Measurements from ENCODE around the gene FGF11.
A peak's percentile ranks its signal among the peaks of the same experiment; 100 is the strongest.
"Not testable (repeated sequence)": the region's sequence is repeated elsewhere in the genome, so short reads cannot be mapped to it uniquely, and the experiment has no call there.

FGF11 gene

DNA sequence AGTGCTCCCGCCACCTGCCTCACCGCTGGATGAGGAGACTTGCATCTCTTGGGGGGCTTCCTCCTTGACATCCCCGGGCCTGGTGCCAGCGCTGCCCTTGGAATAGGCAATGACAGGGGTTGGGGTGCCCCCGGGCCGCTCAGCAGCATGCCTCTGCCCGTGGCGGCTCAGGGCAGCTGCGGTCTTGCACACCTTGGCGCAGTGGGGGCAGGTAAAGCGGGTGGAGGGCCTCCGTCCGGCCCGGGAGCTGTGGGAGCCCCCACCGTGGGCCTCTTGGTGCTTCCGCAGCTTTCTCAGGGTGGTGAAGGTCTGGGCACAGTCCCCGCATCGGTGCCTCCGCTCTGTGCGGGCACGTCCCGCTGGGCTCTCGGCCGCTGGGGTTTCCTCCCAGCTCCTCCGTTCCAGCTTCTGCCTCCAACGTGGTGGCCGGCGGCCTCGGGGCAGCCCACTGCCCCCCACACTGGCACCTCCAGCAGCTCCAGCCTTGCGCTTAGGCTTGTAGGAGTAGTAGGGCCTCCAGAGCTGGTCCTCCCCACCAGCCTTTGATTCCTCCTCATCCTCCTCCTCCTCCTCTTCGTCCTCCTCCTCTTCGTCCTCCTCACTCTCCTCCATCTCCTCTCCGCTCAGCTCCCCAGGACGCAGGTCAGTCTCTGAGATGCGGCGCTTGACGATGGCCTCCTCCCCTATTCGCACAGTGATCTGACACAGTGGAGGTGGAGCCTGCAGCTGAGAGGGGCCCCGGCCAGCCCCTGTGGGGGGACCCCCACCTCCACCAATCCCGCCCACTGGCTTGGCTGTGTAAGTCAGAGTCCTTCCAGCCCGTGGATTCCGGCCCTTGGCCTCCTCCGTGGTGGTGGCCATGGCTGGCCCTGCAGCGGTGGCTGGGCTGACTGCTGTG, 23.4 kb downstream of the FGF11 start:
- no peak for DNase-seq

GRCh38 chr17:7463372-7463846, 24.1 kb downstream of the FGF11 start:
- DNase-seq = no peak

DNA sequence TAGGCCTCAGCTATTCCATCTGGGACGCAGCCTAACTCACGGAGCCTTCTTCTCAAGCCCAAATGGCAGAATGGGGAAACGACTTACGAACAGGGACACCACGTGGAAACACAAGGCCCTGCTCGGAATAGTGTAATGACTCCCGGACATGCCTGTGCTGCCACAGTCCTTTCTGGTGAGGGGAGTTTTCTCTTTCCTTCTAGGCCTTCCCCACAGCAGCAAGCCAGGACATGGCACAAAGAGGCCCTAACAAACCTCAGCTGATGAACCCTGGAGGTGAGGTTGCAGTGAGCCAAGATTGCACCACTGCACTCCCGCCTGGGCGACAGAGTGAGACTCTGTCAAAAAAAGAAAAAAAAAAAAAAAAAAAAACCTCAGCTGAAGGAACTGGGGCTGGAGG, 24.8 kb downstream of the FGF11 start:
- no peak for DNase-seq

- no peak for DNase-seq
Observed at GRCh38 chr17:7465597-7466275, 26.4 kb downstream of the FGF11 start.

DNA sequence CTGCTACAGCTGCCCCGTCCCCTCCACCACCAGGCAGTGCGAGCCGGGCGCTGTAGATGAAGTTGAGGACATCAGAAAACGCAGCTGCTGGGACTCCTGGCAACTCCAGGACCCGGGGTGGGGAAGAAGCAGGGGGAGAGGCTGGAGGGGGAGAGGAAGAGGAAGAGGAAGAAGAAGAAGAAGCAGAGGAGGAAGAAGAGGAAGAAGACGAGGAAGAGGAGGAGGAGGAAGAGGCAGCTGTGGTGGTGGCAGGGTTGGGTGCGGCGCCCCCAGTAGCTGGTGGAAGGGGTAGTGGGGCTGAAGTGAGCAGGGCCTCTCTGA, 27.0 kb downstream of the FGF11 start:
- no peak for DNase-seq

GRCh38 chr17:7466639-7467341, 27.5 kb downstream of the FGF11 start:
- DNase-seq = no peak

- no peak for DNase-seq
Observed at GRCh38 chr17:7467498-7467897, 28.2 kb downstream of the FGF11 start.

DNA sequence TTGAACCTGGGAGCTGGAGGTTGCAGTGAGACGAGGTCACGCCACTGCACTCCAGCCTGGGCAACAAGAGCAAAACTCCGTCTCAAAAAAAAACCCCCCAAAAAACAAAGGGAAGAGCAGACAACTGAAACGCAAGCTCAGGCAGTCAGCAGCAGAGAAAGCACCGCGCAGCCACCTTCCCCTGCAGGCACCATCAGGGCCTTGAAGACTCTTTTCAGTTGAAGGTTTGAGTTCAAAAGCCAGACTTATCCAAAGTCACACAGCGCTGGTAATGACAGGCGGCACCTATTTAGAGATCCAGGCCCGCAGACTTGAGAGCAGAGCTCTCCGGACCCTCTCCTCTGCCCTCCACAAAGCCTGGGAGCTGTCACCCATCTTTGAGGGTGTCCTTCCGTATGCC, 29.0 kb downstream of the FGF11 start:
- DNase-seq = no peak

- no peak for DNase-seq
Observed at GRCh38 chr17:7468804-7469389, 29.6 kb downstream of the FGF11 start.

DNA sequence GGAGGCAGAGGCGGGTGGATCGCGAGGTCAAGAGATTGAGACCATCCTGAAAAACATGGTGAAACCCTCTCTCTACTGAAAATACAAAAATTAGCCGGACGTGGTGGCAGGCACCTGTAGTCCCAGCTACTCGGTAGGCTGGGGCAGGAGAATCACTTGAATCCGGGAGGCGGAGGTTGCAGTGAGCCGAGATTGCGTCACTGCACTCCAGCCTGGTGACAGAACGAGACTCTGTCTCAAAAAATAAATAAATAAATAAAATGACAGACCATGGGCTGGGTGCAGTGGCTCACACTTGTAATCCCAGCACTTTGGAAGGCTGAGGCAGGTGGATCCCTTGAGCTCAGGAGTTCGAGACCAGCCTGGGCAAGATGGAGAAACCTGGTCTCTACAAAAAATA, 30.5 kb downstream of the FGF11 start:
- not testable (repeated sequence) for DNase-seq

- not testable (repeated sequence) for DNase-seq
Observed at GRCh38 chr17:7470457-7470973, 31.2 kb downstream of the FGF11 start.

- no peak for DNase-seq
Observed at GRCh38 chr17:7471729-7472128, 32.4 kb downstream of the FGF11 start.

DNA sequence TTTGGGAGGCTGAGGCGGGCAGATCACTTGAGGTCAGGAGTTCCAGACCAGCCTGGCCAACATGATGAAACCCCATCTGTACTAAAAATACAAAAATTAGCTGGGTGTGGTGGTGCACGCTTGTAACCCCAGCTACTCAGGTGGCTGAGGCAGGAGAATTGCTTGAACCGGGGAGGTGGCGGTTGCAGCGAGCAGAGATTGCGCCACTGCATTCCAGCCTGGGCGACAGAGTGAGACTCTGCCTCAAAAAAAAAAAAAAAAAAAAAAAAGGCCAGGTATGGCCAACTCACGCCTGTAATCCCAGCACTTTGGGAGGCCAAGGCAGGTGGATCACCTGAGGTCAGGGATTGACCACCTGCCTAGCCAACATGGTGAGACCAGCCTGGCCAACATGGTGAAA, 35.5 kb downstream of the FGF11 start:
- DNase-seq = not testable (repeated sequence)

GRCh38 chr17:7475764-7476422, 36.6 kb downstream of the FGF11 start:
- peak; percentile 9 for DNase-seq

GRCh38 chr17:7476494-7476893, 37.2 kb downstream of the FGF11 start:
- DNase-seq = peak; percentile 36

GRCh38 chr17:7476951-7477350, 37.6 kb downstream of the FGF11 start:
- DNase-seq = no peak

DNA sequence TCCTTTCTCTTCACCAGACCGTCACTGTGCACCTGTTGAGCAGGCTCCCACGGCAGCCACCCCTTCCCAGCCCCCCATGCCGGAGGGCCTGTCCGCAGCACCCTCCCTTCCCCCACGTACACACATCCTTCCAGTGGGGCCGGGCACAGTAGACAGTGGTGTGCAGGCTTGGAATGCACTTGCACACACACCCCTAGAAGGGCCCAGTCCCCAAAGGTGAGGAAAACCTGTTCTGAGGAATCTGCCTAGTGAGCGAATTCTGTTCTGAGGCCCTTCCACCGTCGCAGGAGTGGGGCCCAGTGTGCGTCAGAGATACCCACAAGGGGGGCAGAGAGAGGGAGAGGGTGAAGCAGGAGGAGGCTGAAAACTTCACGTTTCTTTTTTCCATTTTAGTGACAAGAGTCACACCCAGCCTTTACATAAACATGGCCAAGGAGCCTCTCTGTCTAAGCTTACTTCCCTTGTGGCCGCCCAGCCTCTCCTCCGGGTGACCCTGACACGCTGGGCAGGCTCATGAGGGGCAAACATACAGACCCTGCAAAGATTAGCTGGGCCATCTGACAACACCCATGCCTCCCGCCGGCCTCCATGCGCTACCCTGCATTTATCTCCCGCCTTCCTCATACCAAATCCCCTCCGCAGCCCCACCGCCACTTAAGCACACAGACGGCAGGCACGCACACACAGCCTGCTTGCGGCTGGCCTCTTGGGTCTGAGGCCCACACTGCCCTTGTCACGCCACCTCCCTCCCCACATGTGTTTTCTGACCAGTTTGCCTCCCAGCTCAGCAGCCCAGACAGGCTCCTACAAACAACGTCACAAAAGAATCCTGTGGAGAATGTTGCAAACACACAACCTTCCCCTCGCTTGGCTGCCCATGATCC, 38.3 kb downstream of the FGF11 start:
- peak; percentile 80 for DNase-seq

DNA sequence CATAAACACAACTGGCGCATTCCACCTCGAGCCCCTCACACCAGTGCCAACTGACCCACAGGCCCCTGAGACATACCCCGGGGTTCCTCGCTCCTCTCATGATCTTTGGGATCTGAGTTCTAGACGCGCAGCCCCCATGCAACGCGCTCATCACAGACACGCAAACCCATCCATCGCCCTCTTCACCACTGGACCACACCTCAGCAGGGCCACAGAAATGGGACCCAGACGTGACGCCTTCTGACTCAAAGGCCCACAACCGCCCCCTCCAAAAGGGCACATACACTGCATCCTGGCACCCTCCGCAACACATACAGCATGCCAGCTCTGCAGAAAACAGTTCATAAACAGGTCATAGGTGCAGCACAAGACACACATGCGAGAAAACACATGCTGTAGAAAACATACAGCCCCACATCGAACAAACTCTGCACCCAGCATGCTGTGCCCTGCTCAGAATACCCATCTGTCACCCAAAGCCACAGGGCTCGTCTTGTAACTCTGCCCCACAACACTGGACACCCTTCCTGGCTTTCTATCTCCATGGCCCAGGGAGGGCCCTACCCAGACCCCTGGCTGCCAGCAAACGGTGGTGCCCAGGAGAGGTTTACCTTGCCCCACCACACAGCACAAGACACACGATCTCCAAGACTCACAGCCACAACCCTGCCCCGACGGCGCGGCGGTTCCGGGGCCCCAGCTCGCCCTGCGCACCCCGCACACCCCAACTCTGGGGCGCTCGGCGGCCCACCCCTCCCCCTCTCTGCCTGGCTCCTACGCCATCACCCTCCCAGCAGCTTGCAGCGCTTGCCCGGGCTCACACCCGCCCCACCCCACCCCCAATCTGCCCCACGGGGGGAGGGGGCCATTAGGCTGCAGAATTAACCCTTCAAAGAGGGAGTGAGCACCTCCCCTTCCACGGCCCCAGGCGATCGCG, 39.2 kb downstream of the FGF11 start:
- peak; percentile 38 for DNase-seq

DNA sequence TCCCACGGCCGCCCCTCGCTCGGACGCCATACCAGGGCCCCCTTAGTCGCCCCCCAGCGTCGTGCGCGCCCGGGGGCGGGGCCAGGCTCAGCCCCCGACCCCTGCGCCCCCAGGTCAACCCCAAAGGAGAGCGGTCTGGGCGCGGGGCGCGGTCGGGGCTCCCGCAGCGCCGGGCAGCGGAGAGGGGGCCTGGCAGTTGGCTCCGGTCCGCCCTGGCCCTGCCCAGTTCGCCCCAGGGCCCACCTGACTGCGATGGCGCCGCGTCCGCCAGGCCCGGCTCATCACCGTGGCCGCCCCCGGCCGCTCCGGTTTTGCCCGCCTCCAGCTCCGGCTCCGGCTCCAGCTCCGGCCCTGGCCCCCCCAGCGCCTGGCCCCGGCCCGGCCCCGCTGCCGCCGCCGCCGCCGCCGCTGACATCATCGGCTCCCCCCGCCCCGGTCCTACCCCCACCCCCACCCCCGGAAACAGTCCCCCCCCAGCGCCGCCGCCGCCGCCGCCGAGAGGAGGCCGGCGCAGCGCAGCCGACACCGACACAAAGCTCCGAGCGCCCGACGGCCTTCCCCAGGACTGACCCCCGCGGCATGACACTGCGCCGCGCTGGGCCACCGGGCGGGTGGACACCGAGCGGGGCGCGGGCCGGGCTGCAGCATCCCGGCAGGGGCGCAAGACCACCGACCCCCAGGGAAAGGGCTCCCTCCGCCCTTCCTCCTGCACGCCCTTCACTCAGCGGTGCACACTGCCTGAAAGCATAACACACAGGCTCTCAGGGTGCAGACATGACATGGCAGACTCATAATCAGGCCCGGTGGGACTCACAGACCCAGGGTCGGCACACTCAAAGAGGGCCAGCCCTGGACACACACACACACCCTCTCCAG, 40.1 kb downstream of the FGF11 start, which contains the start of gene ZBTB4:
Gene ZBTB4 (minus strand): TSS at position 419 of the 876 bp plus-strand sequence. CDS start 12,830 bp downstream, outside the sequence.
- peak; percentile 57 for DNase-seq
